GM18505 (cell line): ENCODE data around the gene FAM193B.

ENCODE experiments used
- ATAC-seq: cut with Tn5 transposase; IDR thresholded peaks from one replicate; pipeline ENCODE4 v1.9.1; 2021; ENCODE audit not compliant: unreplicated experiment
- POLR2A ChIP-seq: IDR thresholded peaks from 4 replicates; pipeline ENCODE4 v1.6.1; 2011; ENCODE audit warnings: borderline replicate concordance; ENCODE audit not compliant: insufficient read depth, insufficient read length; ENCODE audit errors: extremely low read depth

Gene FAM193B

DNA sequence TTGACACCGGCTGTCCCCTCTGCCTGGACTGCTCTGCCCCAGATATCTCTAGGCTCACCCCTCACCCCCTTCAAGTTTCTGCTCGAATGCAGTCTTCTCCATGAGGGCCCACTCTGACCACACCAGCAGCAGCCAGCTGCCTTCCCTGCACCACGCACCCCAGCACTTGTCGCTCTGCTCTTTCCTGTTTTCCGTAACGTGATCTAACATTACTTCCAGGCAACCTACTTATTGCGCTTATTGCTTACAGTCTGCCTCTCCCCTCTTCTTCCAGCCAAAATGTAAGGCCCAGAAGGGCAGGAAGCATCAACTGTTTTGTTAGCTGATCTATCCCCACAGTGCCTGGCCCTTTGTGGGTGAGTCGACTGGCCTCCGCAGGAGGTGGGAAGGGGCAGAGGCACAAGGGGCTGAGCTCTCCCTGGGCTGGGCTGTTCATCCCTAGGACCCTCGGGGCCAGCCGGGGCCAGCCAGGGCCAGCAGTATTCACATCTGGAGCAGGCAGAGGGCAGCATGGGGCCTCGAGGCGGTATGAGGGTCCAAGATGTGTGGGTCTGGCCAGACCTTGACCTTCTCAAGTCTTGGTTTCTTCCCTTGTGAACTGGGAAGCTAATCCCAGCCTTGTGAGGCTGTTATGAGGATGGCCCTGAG, 69.3 kb downstream of the FAM193B start:
- no peak for ATAC-seq
- no peak for TF ChIP-seq POLR2A

DNA sequence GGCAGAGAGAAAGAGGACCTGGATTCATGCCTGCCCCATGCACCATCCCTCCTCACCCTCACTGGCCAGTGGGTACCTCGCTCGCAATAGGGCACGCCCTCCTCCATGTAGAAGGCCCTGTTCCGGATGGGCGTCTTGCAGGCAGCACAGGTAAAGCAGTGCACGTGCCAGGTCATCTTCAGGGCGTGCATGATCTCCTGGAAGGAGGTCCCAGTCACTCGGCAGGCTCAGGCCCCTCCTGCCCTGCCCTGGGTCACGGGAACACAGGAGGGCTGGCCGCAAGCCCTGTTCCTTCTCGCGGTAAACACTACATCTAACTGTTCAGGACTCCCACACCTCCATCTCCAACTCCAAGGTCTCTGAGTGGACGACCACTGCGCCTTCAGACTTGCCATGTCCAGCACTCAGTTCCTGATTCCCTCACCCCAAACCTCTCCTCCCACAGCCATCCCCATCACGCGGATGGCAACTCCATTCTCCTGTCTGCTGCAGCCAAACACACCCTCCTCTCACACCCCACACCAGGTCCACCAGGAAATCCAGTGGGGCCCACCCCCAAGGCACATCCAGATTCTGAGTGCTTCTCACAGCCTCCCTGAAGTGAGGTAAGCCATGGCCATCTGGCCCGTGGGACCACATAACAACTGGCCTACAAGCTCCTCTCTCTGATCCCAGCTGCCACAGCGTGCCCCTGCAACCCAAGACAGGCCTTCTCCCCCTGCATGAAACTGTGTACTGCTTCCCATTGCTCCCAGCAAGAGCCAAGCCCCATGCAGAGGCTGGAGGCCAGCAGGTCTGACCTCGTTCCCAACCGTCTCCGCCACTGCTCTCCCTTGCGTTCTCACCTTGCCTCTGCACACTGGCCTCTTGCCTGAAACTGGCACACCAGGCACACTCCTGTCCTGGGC, 70.1 kb downstream of the FAM193B start:
- no peak for ATAC-seq
- TF ChIP-seq POLR2A: no peak

DNA sequence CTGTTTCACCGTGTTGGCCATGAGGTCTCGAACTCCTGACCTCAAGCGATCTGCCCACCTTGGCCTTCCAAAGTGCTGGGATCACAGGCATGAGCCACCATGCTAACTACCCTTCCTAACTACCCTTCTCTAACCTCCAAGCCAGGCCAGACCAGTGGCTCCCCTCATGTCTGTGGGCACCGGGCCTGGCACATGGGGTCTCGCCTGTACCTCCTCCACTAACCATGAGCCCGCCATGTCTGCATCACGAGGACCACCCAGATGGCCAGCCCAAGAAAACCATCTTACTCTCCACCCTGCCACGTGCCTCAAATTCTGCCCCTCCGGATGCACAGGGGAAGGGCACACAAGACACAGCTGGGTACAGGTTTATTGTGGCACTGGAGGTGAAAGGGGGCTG, 71.3 kb downstream of the FAM193B start:
- ATAC-seq: no peak
- TF ChIP-seq POLR2A: no peak

DNA sequence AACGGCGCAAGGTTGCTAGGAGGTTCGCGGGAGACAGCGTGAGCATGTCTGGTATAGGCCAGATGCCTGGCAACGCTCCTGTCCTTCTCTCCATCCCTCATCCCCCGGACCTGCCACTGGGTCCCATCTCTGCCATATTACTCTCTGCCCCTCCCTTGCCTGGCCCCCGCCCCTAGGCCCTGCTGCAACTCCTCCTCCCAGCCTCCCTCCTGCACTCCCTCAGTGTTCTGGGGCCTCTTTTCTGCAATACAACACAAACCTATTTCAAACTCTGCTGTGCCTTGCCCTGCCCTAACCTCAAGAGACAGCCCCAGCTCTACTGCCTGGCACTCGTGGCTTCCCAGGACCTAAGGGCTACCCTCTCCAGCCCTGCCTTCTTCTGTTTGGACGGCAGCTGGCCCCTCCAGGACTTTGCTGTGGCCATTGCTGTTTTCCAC, 72.0 kb downstream of the FAM193B start:
- no peak for ATAC-seq
- no peak for TF ChIP-seq POLR2A

DNA sequence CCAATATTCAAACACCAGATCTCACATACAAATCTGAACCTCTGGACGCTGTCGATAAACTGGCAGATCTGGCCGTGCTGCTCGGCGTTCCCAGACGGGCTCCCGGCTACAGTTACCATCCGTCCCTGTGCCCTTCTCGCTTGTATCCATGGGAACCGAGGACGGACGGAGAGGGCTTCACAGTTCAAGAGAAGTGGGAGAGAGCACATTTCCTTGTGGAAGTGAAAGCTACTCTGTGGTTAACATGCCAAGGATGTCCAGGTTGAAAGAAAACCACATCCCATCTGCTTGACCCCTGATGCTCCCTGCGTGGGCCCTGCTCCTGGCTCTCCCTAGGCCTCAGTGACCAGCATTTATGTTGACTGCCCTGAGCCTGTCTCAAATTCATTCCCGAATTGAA, 74.6 kb downstream of the FAM193B start:
- TF ChIP-seq POLR2A: no peak

DNA sequence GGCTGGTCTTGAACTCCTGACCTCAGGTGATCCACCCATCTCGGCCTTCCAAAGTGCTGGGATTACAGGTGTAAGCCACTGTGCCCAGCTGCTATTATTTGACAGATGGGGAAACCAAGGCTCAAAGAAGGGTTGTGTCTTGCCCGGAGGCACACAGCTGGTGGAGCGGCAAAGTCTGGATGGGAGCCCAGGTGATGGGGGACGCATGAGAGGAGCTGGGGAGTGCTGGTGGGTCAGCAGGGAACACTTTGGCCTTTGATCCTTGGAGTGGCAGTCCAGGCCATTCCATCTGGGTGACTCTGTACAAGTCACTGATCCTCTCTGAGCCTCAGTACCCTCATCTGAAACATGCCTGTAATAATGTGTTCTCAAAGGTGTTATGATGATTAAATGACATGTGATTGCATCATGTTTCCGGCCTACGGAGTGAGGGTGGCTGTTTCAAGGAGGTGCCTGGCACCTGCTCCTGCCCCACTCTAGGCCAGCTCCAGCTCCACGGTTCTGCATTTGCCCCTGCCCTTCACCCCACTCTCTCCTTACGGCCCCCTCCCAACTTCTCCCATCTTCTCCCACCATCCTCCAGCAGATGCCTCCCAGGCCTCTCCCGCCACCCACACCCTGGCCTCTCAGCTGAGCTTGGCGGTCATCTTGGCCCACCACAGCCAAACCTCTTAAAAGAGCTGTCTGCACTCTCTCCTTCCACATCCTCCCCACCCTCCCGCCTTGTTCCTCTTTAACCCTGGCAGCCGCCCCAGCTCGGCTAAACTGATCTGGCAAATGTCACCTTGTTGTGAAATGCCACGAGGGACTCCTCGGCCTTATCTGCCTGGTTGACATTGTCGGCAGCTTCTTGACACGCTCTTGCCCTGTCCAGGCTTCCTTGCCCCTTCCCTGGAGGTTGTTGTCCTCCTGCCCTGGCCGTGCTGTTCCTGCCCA, 75.4 kb downstream of the FAM193B start:
- ATAC-seq: no peak
- no peak for TF ChIP-seq POLR2A

More for the DNA sequence above, 74.6 kb downstream of the FAM193B start:
- ATAC-seq: no peak

DNA sequence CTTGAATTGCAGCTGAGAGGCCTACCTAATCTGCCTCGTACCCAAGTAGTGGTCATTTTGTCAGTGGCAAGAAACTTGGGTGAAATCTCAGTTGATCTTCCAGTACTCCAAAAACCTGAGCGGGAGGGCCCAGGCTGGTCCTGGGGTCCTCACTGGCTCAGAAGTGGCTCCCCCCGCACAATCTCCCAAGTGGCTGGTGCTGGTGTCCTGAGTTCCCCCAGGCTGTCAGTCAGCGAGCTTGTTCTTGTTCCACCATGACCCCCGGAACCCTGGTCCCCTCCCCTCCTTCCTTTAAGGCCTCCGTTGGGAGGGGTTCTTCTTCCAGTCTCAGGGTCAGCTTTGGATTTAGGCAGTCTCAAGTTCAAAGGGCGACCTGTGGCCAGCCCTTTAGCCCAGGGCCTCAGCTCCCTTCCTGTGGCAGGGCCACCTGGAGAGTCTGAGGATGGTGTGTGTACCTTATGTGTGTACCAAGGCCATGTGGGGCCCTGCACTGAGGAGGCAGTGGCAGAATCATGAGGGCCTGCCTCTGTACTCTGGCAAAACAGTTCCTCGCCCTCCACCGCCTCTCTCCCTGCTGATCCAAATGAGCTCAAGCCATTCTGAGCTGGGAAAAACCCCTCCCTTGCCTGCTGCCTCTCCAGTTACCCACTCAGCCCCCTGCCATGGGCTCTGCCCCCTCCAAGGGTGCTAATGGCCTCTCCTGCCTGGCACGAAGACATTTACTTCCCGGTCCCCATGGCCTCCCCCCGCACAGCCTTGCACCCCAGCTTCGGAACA, 76.5 kb downstream of the FAM193B start:
- TF ChIP-seq POLR2A: no peak
- ATAC-seq: no peak

DNA sequence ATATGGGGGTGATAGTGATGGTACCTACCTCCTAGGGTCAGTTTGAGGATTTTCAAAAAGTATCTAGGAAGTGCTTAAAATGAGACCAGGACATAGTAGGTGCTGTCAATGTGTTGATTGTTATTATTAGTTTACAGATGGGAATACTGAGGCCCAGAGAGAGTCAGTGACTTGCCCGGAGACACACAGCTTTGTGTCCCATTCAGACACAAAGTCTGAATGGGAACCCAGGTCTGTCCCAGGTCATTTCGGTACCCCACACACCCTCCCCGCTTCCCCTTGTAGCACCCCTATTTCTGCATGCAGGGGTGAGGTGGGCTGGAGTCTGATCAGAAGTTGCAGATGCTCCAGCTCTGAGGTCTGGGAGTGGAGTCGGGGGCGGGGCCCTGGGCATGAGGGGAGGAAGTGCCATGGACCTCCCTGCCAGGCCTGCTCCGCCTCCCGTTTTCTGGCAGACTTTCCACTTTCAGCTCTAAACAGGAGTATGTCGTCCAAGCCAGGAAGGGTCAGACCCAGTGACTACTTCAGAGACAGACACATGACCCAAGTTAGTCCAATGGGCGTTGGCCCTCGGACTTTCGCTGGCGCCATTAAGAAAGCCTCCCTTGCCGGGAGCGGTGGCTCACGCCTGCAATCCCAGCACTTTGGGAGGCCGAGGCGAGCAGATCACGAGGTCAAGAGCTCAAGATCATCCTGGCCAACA, 77.7 kb downstream of the FAM193B start:
- no peak for TF ChIP-seq POLR2A
- no peak for ATAC-seq

DNA sequence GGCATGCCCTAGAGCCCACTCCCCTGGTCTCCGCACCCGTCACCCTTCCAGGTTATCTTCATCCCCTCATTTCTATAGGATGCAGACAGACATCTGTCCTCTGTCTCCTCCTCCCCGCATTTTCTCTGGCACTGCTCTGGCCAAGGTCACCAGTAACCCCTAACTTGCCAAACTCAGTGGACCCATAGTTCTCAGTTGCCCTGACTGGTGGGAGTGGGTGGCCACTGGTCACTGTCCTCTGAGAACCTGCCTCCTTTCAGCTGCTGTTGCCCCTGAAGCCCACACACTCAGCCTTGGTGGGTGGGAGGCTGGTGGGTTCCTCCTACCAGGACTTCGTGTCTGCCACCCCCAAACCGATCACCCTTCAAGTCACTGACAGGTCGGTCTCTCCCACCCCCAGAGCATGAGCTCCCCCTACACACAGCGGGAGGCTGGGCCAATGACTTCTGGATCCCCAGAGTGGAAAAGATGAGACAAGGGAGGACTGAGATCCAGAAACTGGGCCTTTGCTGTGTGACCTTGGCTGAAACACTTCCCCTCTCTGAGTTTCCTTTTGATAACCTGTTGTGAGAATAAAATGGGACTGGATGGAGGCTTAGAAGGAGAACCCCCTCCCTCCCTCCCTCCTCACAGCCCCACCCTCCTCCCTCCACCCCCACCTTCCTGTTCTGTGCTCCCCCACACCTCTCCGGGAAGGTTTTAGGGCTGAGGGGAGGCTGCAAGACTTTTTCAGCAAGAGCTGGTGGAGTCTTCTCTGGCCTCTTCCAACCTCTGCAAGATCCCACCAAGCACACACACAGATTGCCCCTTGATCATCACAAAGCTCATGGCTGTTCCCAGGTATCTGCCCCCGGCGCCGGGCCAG, 78.6 kb downstream of the FAM193B start:
- TF ChIP-seq POLR2A: no peak

DNA sequence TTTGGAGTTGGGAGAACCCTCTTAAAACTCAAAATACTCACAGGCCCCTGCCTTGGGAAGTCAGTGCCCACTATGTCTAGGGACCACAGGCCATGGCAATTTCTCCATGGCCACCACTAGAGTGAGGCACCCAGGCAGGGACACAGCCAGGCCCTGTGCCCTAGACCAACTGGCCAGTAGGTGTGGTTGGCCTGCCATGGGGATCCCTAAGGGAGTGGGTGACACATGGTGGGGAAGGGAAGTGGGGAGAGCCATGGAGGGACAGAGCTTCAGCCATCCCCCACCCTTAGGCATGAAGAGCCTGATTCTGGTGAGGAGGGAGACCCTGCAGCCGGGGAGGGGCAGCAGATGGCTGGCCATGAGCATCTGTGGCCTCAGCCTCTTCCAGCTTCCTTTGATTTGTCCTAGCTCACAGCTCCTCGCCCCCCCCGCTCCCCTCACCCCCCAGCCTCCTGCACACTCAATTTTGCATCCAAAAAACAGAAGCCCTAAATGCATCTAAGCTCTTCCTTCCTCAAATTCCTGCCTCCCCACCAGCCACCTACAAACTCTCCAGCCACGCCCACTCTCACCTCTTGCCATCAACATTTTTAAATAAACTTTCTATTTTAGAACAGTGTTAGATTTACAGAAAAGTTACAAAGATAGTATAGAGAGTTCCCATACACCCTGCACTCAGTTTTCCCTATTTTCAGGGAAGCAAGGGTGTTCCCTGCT, 79.4 kb downstream of the FAM193B start:
- no peak for ATAC-seq
- TF ChIP-seq POLR2A: no peak

More for the DNA sequence above, 78.6 kb downstream of the FAM193B start:
- no peak for ATAC-seq
